Brain microvascular endothelial cell (primary cell): ENCODE results near the gene PPARG.
"Not testable (repeated sequence)": the region's sequence is repeated elsewhere in the genome, so short reads cannot be mapped to it uniquely, and the experiment has no call there.

ENCODE experiments used
- DNase-seq: peaks from one replicate; pipeline ENCODE4 v3.0.0-alpha.2; 2020
- H3K27ac ChIP-seq: fragments of 250-450 bp; sonication (Bioruptor Pico); 2 replicates; pipeline ENCODE4 v1.5.1; 2020; ENCODE audit warnings: mild to moderate bottlenecking, moderate library complexity
- H3K27me3 ChIP-seq: fragments of 250-450 bp; sonication (Bioruptor Pico); replicated peaks from 2 replicates; pipeline ENCODE4 v1.5.1; 2020; ENCODE audit warnings: mild to moderate bottlenecking
- H3K36me3 ChIP-seq: fragments of 250-450 bp; sonication (Bioruptor Pico); replicated peaks from 2 replicates; pipeline ENCODE4 v1.5.1; 2020; ENCODE audit warnings: mild to moderate bottlenecking
- H3K4me3 ChIP-seq: 2 replicates; pipeline ENCODE4 v1.5.1; 2011; ENCODE audit warnings: low read depth, mild to moderate bottlenecking, control low read depth, low read length, moderate library complexity
- CTCF ChIP-seq: IDR thresholded peaks from 2 replicates; pipeline ENCODE4 v1.5.1; 2011; ENCODE audit warnings: low read depth, mild to moderate bottlenecking, moderate library complexity, low read length, control low read depth, inconsistent platforms; ENCODE audit errors: missing control alignments
- in situ Hi-C: cut with HindIII; loops from 2 replicates; pipeline ENCODE4 v1.10.0; 2017; ENCODE audit warnings: low sequenced_read_pairs, low pct_ligation_motif_present

PPARG gene

GRCh38 chr3:12454816-12455121 is 165.9 kb downstream of the PPARG start:
- no peak overlapping the region for H3K4me3 ChIP-seq
- TF ChIP-seq CTCF: no peak
- H3K27ac ChIP-seq: no peak overlapping the region
- in situ Hi-C loops: loop anchor here (25.0 kb wide), 1 partner anchor 267 kb away; no protein-coding TSS in a partner anchor
- H3K27me3 ChIP-seq: no peaks in the 10 kb centered on the region
- peak; percentile 5 for DNase-seq
- H3K36me3 ChIP-seq: no peaks in the 10 kb centered on the region

- no peaks in the 10 kb centered on the region for H3K36me3 ChIP-seq
- DNase-seq: no peak
- in situ Hi-C loops: loop anchor here (25.0 kb wide), 1 partner anchor 268 kb away; no protein-coding TSS in a partner anchor
- no peak overlapping the region for H3K4me3 ChIP-seq
- no peaks in the 10 kb centered on the region for H3K27me3 ChIP-seq
- H3K27ac ChIP-seq: no peak overlapping the region
- TF ChIP-seq CTCF: no peak
These were observed 166.9 kb downstream of the PPARG start for GRCh38 chr3:12455740-12456139.

DNA sequence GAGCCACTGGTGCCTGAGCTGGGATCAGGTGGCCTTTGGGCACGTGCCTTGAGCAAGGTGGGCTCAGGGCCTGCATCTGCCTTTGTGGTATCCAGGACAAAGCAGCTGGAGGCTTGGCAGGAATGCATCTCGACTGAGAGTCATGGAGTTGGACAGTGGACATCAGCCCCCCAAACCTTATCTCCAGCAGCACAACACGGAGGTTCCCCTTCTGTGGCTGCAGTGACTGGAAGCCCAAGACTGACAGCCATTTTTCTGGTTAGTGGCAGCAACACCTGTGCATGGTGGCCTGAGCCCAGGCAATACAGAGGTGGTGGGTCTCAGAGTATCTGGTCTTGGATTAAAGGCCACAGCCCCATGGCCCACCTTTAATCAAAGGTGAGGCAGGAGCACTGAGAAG is 167.6 kb downstream of the PPARG start:
- H3K27ac ChIP-seq: no peak overlapping the region
- no peak for TF ChIP-seq CTCF
- H3K4me3 ChIP-seq: no peak overlapping the region
- H3K27me3 ChIP-seq: no peaks in the 10 kb centered on the region
- DNase-seq: no peak
- in situ Hi-C loops: loop anchor here (25.0 kb wide), 1 partner anchor 269 kb away; no protein-coding TSS in a partner anchor
- H3K36me3 ChIP-seq: no peaks in the 10 kb centered on the region

DNA sequence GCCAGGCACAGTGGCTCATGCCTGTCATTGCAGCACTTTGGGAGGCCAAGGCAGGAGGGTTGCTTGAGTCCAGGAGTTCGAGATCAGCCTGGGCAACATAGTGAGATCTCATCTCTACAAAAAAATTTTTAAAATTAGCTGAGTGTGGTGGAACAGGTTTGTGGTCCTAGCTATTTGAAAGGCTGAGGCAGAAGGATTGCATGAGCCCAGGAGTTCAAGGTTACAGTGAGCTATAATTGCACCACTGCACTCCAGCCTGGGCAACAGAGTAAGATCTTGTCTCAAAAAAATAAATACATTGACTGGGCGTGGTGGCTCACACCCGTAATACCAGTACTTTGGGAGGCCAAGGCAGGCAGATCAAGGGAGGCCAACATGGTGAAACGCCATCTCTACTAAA is 168.5 kb downstream of the PPARG start:
- H3K36me3 ChIP-seq, H3K27ac ChIP-seq, H3K4me3 ChIP-seq, H3K27me3 ChIP-seq, DNase-seq: not testable (repeated sequence)
- in situ Hi-C loops: loop anchor here (25.0 kb wide), 1 partner anchor 270 kb away; no protein-coding TSS in a partner anchor

- H3K4me3 ChIP-seq: no peak overlapping the region
- in situ Hi-C loops: loop anchor here (25.0 kb wide), 1 partner anchor 272 kb away; no protein-coding TSS in a partner anchor
- no peak for DNase-seq
- H3K36me3 ChIP-seq: no peaks in the 10 kb centered on the region
- H3K27me3 ChIP-seq: no peaks in the 10 kb centered on the region
- TF ChIP-seq CTCF: no peak
- H3K27ac ChIP-seq: no peak overlapping the region
These were observed 170.0 kb downstream of the PPARG start for GRCh38 chr3:12458901-12459300.

DNA sequence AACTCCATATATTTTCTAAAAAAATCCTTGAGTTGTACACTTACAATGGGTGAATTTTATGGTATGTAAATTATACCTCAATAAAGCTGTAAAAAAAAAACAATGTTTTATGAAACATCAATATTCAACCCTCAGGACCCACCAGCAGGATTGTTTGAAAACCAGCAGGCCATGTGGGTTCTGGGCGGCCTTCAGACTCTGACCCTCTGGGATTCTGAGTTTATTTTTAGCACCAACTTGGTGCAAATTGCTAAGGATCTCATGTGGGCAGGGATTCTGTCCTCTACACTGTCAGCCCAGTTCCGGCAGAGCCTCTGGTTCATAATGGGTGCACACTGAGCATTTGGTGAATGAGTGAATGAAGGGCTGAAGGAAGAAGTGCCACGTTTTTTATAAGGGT is 171.3 kb downstream of the PPARG start:
- in situ Hi-C loops: loop anchor here (25.0 kb wide), 1 partner anchor 273 kb away; no protein-coding TSS in a partner anchor
- Histone ChIP-seq H3K36me3 (no peaks in the 10 kb centered on the region), H3K4me3 (no peak overlapping the region), H3K27me3 (no peaks in the 10 kb centered on the region), H3K27ac (no peak overlapping the region)
- TF ChIP-seq CTCF: no peak
- no peak for DNase-seq
